GM12874 (cell line): ENCODE measurements around the gene SMAD6.

Experiments
- TF ChIP-seq, protein P1 (sequence below): IDR thresholded peaks from 2 replicates; pipeline ENCODE4 v1.5.1; 2011; ENCODE audit warnings: low read depth, mild to moderate bottlenecking, control low read depth, low read length, moderate library complexity; ENCODE audit not compliant: insufficient read depth

SMAD6 gene

DNA sequence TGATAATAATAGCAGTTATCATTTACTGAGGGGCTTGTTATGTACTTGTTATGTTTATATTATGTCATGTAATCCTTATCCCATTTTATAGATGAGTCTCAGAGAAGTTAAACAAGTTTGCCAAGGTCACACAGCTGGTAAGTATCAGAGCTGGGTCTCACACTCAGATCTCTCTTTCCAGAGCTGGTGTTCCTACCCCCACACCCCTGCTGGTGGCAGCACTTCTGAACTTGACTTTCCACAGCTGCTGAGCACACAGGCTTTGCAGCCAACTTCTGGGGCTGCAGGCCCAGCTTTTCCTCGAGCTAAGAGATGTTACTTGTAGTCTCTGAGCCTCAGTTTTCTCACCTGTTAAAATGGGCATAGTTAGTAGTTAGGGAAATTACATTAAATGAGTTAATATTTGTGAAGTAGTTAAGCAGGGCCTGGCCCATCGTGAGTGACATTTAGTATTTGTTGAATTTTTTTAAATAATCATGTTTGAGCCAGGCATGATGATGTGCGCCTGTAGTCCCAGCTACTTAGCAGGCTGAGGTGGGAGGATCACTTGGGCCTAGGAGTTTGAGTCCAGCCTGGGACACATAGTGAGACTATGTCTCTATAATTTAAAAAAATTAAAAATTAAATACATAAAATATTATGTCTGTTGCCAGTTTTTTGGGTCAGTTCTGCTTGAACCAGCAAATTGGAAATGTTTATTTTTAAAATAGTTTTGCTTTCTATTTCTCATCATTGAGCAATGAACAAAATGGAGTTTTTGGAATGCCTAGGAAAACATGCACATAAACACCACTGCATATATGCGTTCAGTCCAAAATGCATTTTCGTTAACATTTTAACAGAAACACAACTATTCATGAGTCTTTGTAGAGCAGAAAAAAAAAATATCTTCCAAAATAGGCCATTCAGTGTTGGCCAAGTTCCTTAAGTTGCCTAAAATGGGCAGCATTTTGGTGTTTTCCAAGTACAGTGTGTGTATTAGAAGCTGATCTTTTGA lies 87.3 kb downstream of the SMAD6 start:
- TF ChIP-seq, protein P1, sequence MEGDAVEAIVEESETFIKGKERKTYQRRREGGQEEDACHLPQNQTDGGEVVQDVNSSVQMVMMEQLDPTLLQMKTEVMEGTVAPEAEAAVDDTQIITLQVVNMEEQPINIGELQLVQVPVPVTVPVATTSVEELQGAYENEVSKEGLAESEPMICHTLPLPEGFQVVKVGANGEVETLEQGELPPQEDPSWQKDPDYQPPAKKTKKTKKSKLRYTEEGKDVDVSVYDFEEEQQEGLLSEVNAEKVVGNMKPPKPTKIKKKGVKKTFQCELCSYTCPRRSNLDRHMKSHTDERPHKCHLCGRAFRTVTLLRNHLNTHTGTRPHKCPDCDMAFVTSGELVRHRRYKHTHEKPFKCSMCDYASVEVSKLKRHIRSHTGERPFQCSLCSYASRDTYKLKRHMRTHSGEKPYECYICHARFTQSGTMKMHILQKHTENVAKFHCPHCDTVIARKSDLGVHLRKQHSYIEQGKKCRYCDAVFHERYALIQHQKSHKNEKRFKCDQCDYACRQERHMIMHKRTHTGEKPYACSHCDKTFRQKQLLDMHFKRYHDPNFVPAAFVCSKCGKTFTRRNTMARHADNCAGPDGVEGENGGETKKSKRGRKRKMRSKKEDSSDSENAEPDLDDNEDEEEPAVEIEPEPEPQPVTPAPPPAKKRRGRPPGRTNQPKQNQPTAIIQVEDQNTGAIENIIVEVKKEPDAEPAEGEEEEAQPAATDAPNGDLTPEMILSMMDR: peak; percentile 49

- TF ChIP-seq, protein P1: no peak
These were observed 93.8 kb downstream of the SMAD6 start for GRCh38 chr15:66795851-66796250.

DNA sequence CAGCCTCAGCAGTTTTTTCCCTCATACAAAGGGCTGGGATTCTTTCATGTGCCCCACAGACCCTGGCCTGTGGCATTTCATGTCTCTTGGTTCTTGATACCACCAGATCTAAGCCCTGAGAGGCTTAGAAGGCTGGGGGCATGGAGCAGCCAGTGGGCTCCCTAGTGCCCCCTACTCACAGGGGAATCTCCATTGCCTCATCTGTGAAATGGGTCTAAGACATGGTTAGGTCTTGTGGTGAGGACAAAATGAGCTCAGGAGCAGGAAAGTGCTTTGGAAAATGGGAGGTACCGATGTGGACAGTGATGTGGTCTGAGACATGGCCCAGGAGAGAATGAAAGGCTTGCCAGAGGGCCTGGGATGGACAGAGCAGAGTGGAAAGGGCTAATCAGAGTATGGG lies 94.3 kb downstream of the SMAD6 start:
- TF ChIP-seq, protein P1: no peak

GRCh38 chr15:66797921-66798320 lies 95.9 kb downstream of the SMAD6 start:
- TF ChIP-seq, protein P1: no peak

DNA sequence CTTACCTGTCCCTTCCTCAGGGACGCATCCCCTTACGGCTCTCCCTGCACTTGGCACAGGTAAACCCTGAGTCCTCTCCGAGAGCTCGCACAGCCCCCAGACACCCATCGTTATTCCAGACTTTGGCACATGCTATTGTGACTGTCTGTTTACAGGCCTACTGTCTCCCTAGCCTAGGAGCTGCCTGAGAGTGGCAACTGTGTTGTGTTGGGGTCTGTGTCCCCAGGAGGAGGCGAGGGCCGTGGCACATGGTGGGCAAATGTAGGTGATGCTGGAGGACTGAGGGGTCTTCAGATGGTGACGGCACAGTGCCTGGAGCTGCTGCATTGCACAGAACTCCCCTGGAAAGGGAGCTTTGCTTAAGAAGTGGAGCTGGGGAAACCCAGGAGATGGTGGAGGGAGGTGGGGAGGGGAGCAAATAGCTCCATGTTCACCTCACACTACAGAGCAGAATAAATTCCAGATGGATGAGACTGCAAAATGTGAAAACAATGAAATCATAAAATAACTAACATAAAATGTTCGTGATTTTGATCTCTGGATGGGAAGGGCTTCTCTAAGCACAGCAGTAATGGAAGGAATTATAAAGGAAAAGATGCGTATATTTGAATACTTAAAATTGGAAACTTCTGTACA lies 96.5 kb downstream of the SMAD6 start:
- TF ChIP-seq, protein P1: no peak

DNA sequence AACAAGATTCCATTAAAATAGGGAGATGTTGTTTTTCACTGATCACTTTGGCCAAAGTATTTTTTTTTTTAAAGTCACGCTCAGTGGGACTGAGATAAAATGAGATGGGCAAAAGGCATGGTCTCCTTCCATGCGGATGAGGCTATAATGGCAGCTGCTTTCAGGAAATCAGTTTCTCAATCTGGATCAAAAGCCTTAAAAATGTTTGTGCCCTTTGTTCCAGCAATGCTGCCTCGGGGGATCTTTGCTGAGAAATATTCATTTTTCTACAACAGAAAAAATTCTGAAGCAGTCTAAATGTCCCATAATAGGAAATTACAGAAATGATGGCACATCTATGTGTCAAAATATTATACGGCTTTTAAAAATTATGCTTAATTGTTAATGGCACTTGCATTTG lies 97.2 kb downstream of the SMAD6 start:
- TF ChIP-seq, protein P1: no peak

DNA sequence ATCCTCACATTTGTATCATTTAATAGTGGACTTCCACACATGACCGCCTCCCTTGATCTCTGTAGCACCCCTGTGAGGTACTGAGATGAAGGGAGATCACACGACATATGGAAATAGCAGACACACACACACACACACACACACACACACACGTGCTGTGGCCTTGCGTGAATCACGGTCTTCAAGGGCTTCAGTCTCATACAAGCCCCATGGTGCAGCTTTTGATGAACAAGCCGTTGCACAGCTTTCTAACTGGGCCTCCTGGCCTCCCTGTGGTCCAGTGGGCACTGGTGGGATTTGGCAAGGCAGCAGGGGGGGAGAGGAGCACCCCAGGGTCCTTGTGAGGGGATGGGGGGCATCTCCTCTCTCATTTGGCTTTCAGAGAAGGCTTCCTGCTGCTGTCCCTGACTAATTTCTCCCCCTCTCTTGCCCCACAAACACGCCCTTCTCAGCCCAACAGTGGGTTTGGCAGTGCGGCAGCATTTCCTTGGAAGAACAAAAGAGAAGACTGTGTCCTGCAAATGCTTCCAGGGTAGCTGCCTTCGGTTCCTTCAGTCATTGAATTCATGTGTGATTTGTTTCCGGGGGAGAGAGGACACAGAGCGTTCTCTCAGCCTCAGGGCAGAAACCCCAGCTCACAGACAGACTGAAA lies 98.7 kb downstream of the SMAD6 start:
- TF ChIP-seq, protein P1: no peak
